ENCODE results near the gene SLFN12.

DNA sequence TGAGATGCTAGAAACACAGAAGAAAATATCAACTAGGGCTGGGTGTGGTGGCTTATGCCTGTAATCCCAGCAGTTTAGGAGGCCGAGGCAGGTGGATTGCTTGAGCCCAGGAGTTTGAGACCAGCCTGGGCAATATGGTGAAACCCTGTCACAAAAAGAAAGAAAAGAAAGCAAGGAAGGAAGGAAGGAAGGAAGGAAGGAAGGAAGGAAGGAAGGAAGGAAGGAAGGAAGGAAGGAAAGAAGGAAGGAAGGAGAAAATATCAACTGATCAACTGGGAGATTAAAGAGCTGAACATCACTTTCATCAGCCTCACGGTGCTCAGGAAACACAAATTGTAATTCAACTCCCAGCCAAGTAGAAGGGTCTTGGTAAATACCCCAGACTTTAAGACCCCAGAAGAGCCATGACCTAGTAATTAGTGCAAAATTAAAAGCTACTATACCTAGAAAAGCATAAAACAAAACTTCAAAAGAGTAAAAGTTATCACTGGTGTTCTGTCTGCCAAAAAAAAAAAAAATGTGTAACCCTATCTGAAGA lies 44.1 kb upstream of the SLFN12 start:
- TF ChIP-seq, protein P1, sequence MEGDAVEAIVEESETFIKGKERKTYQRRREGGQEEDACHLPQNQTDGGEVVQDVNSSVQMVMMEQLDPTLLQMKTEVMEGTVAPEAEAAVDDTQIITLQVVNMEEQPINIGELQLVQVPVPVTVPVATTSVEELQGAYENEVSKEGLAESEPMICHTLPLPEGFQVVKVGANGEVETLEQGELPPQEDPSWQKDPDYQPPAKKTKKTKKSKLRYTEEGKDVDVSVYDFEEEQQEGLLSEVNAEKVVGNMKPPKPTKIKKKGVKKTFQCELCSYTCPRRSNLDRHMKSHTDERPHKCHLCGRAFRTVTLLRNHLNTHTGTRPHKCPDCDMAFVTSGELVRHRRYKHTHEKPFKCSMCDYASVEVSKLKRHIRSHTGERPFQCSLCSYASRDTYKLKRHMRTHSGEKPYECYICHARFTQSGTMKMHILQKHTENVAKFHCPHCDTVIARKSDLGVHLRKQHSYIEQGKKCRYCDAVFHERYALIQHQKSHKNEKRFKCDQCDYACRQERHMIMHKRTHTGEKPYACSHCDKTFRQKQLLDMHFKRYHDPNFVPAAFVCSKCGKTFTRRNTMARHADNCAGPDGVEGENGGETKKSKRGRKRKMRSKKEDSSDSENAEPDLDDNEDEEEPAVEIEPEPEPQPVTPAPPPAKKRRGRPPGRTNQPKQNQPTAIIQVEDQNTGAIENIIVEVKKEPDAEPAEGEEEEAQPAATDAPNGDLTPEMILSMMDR (conservative IDR thresholded peaks at IDR 0.05 in 1 of 2, IDR thresholded peaks at IDR 0.05 in 1 of 2; ENCODE audit: extremely low read depth in 1 of 2, insufficient read depth in 1 of 2, low read depth in 1 of 2, low read length in 2 of 2), result no peak
- TF ChIP-seq EZH2 (IDR thresholded peaks at IDR 0.05; ENCODE audit: borderline replicate concordance, low read length), result no peak
